AG08396 (cell line): ENCODE data around the gene CNTN1.
"Not testable (repeated sequence)": the region's sequence is repeated elsewhere in the genome, so short reads cannot be mapped to it uniquely, and the experiment has no call there.

Experiments used
- DNase-seq: peaks from one replicate; pipeline ENCODE4 v3.0.0; 2012; ENCODE audit warnings: low spot score, mixed read lengths

The CNTN1 gene

GRCh38 chr12:41034686-41035085 is 342.4 kb downstream of the CNTN1 start:
- DNase-seq = no peak

GRCh38 chr12:41039461-41039860 is 347.2 kb downstream of the CNTN1 start:
- DNase-seq = no peak

- no peak for DNase-seq
These were observed 353.3 kb downstream of the CNTN1 start for GRCh38 chr12:41045509-41045908.

- DNase-seq = no peak
These were observed 356.8 kb downstream of the CNTN1 start for GRCh38 chr12:41049033-41049432.

GRCh38 chr12:41051954-41052353 is 359.7 kb downstream of the CNTN1 start:
- DNase-seq = no peak

- no peak for DNase-seq
These were observed 360.2 kb downstream of the CNTN1 start for GRCh38 chr12:41052441-41052840.

GRCh38 chr12:41053046-41053445 is 360.8 kb downstream of the CNTN1 start:
- no peak for DNase-seq

GRCh38 chr12:41055875-41056577 is 363.8 kb downstream of the CNTN1 start:
- peak; percentile 2 for DNase-seq

- DNase-seq = no peak
These were observed 366.0 kb downstream of the CNTN1 start for GRCh38 chr12:41058266-41058665.

- DNase-seq = no peak
These were observed 369.0 kb downstream of the CNTN1 start for GRCh38 chr12:41061192-41061591.

- DNase-seq = no peak
These were observed 372.2 kb downstream of the CNTN1 start for GRCh38 chr12:41064411-41064810.

- DNase-seq = no peak
These were observed 375.9 kb downstream of the CNTN1 start for GRCh38 chr12:41067941-41068645.

GRCh38 chr12:41073633-41074472 is 381.6 kb downstream of the CNTN1 start:
- DNase-seq = no peak

GRCh38 chr12:41074473-41074769 is 382.2 kb downstream of the CNTN1 start:
- DNase-seq = no peak

GRCh38 chr12:41076114-41076513 is 383.9 kb downstream of the CNTN1 start:
- no peak for DNase-seq

GRCh38 chr12:41081241-41081640 is 389.0 kb downstream of the CNTN1 start:
- DNase-seq = not testable (repeated sequence)

- no peak for DNase-seq
These were observed 397.2 kb downstream of the CNTN1 start for GRCh38 chr12:41089438-41089837.

- DNase-seq = no peak
These were observed 399.9 kb downstream of the CNTN1 start for GRCh38 chr12:41092115-41092514.

GRCh38 chr12:41096797-41097196 is 404.6 kb downstream of the CNTN1 start:
- DNase-seq = no peak

- no peak for DNase-seq
These were observed 408.3 kb downstream of the CNTN1 start for GRCh38 chr12:41100572-41100971.

GRCh38 chr12:41101806-41102205 is 409.6 kb downstream of the CNTN1 start:
- no peak for DNase-seq

GRCh38 chr12:41103614-41104013 is 411.4 kb downstream of the CNTN1 start:
- DNase-seq = no peak

- no peak for DNase-seq
These were observed 414.1 kb downstream of the CNTN1 start for GRCh38 chr12:41106315-41106714.
